ENCODE results near the gene FGF12.
A peak's percentile ranks its signal among the peaks of the same experiment; 100 is the strongest.

FGF12 gene

DNA sequence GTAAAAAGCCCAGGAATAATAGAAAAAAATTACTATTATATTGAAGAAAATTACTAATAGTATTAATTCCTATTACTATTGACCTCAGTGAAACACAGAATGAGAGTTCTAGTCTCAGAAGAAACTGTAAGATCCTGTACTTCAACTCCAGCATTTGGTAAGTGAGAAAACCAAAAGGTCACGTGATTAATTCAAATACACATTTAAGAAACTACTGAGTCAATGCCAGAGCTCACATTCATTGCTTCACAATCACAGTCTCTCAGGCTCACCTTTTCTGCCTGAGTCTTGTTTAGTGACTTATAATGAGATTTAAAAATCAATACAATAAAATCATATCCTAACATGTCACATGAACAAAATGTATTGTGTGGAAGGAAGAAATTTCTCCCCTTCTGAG lies 556.1 kb downstream of the FGF12 start:
- no peak for DNase-seq

GRCh38 chr3:192170659-192171058 lies 556.7 kb downstream of the FGF12 start:
- no peak for DNase-seq

- DNase-seq: no peak
Observed at GRCh38 chr3:192170031-192170430, 557.3 kb downstream of the FGF12 start.

GRCh38 chr3:192169332-192169915 lies 557.9 kb downstream of the FGF12 start:
- DNase-seq: no peak

- no peak for DNase-seq
Observed at GRCh38 chr3:192168202-192168601, 559.1 kb downstream of the FGF12 start.

- no peak for DNase-seq
Observed at GRCh38 chr3:192165552-192165951, 561.8 kb downstream of the FGF12 start.

DNA sequence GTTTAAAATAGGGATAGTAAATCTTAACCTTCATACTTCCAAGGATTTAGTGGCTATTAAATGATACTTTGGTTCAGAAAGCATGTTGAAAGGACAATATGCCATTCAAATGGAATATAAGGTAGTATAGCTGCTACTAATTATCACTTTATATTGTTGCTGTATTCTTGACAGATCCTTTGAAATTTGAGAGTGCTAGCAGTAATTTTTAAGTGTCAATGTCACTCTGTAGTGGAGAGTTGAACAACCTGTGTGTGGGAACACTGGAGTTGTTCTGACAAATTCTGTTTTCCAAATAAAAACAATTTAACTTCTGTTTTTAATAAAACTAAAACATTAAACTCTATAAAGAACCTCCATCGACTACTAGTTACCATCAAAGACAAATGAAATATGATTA lies 565.7 kb downstream of the FGF12 start:
- DNase-seq: no peak

GRCh38 chr3:192156382-192156781 lies 571.0 kb downstream of the FGF12 start:
- no peak for DNase-seq

- no peak for DNase-seq
Observed at GRCh38 chr3:192155194-192155593, 572.1 kb downstream of the FGF12 start.

GRCh38 chr3:192133271-192133670 lies 594.1 kb downstream of the FGF12 start:
- no peak for DNase-seq

DNA sequence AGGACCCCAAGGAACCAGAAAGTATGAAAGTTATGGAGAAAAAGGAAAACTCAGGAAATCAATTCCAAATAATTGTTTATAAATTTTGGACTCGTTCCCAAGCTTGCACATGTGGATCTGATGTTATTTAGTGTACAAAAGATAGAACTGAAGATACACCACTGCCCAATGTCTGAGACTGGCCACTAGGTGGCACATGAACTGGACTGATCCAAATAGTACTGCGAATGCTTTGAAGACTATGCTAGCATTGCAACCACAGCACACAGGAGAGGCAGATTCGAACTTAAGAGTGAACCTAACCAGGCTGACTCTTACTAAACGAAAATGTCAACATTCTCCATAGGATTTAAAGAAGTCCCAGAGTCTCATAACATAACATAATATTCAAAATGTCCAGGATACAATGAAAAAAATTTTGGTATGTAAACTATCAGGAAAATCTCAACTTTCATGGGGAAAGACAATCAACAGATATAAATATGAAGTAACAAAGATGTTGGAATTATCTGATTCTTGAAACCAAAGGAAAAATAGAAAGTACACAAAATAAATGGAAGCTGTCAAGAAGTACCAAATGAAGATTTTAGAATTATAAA lies 596.7 kb downstream of the FGF12 start:
- DNase-seq: no peak

GRCh38 chr3:192129586-192129985 lies 597.8 kb downstream of the FGF12 start:
- no peak for DNase-seq

- peak; percentile 62 for DNase-seq
Observed at GRCh38 chr3:192128922-192129321, 598.4 kb downstream of the FGF12 start.

- DNase-seq: no peak
Observed at GRCh38 chr3:192128060-192128459, 599.3 kb downstream of the FGF12 start.

- DNase-seq: no peak
Observed at GRCh38 chr3:192122832-192123594, 604.3 kb downstream of the FGF12 start.

DNA sequence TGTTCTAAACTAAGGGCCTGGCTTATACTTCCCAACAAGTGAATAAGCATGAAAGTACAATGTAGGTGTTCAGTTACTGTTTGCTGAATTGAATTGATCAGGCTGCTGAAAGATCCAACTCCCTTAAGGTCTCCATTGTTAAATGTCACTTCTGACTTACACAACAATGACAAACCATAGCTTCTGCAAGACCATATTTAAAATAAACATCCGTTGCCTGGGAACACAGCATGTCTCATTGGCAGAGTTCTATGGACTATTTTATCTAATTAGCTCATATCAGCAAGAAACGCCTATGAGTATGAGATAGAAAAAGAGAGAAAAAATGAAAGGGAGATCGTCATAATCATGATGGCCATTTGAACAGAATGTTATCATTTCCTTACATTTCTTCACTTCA lies 605.4 kb downstream of the FGF12 start:
- DNase-seq: peak; percentile 34

DNA sequence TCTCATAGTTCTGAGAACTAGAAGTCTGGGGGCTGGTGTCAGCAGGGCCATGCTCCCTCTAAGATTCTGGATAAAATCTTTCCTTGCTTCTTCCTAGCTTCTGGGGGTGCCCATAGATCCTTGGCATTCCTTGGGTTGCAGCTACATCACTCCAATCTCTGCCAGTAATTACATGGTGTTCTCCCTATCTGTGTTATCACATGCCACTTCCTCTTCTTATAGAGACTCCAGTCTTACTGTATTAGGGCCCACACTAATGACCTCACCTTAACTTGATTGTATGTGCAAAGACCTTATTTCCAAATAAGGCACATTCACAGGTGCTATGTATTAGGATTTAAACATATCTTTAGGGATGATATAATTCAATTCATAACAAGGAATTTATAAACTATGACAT lies 618.5 kb downstream of the FGF12 start:
- DNase-seq: no peak

GRCh38 chr3:192106543-192106942 lies 620.8 kb downstream of the FGF12 start:
- DNase-seq: no peak

- DNase-seq: no peak
Observed at GRCh38 chr3:192092388-192093005, 634.8 kb downstream of the FGF12 start.

- no peak for DNase-seq
Observed at GRCh38 chr3:192091831-192092230, 635.5 kb downstream of the FGF12 start.

GRCh38 chr3:192090586-192090985 lies 636.8 kb downstream of the FGF12 start:
- no peak for DNase-seq

Measured in NCI-H2081 treated with DMSO at 0.1 percent for 48 hours (cell line).